Endothelial cell of umbilical vein (primary cell): ENCODE measurements around the gene BCOR. TPM values are rescaled to one million over a fixed set of nuclear protein-coding genes. Genes with fewer than 3 reads are reported as not detected.

Experiments
- BruUV-seq: library from RNA; stranded (reverse); fragments of 400-500 nt; replicated peaks from 2 replicates; lab custom pipeline; 2021; lab: Mats Ljungman, UMichigan
- CTCF ChIA-PET: fragments of 300-600, 350-600 bp; sonication (Branson Sonifier 250); formaldehyde crosslinking; loops from one replicate; lab custom pipeline; 2021; ENCODE audit warnings: antibody characterized with exemption, inconsistent platforms; lab: Charles Lee
- POLR2A ChIA-PET: fragments of 300-600, 350-600 bp; sonication (Branson Sonifier 250); formaldehyde crosslinking; loops from one replicate; lab custom pipeline; 2021; ENCODE audit warnings: antibody characterized with exemption, inconsistent platforms; lab: Charles Lee
- DNase-seq: peaks from one replicate; pipeline ENCODE4 v3.0.0-alpha.2; 2011; ENCODE audit warnings: low read depth, low spot score
- FAIRE-seq: peaks from 2 replicates; lab custom pipeline; 2011; peaks lifted over from hg19 to GRCh38; lab: Jason Lieb, UNC
- H2AFZ ChIP-seq: 2 replicates; pipeline ENCODE4 v1.6.0; 2012; ENCODE audit warnings: low read depth, low read length, control low read depth, inconsistent platforms
- H3K27ac ChIP-seq: 2 replicates; pipeline ENCODE4 v1.5.1; 2011; ENCODE audit warnings: low read depth, mild to moderate bottlenecking, control low read depth, low read length, moderate library complexity; ENCODE audit not compliant: insufficient read depth
- H3K27me3 ChIP-seq, 2 experiments: 2 replicates each; pipeline versions ENCODE4 v1.6.0 to v1.6.1; 2011; ENCODE audit warnings: low read length in 2 of 2, mixed read lengths in 1 of 2; ENCODE audit not compliant: control insufficient read depth in 2 of 2, insufficient read depth in 2 of 2
- H3K36me3 ChIP-seq, 2 experiments: 2 replicates in 1 of 2; 3 replicates in 1 of 2; pipeline ENCODE4 v1.5.1; 2011; ENCODE audit warnings: low read length in 2 of 2, mild to moderate bottlenecking in 1 of 2, moderate library complexity in 1 of 2; ENCODE audit not compliant: control insufficient read depth in 2 of 2, insufficient read depth in 2 of 2; ENCODE audit errors: extremely low read depth in 1 of 2
- H3K4me1 ChIP-seq: 3 replicates; pipeline ENCODE4 v1.5.1; 2011; ENCODE audit warnings: mild to moderate bottlenecking, low read length; ENCODE audit not compliant: control insufficient read depth, insufficient read depth; ENCODE audit errors: extremely low read depth
- H3K4me2 ChIP-seq: 2 replicates; pipeline ENCODE4 v1.6.1; 2011; ENCODE audit warnings: low read length, control low read depth, mixed read lengths; ENCODE audit not compliant: insufficient read depth
- H3K4me3 ChIP-seq, 3 experiments: fragments of 200-600 bp in 1 of 3; sonication (generic), shearing (Covaris generic) in 1 of 3; replicated peaks in 1 of 3; 2 replicates each; pipeline ENCODE4 v1.5.1; 2011 to 2016; ENCODE audit warnings: control low read depth in 3 of 3, low read length in 3 of 3, mild to moderate bottlenecking in 2 of 3, inconsistent platforms in 1 of 3, low read depth in 1 of 3, moderate library complexity in 1 of 3; ENCODE audit not compliant: insufficient read depth in 1 of 3
- H3K79me2 ChIP-seq: 2 replicates; pipeline ENCODE4 v1.6.0; 2012; ENCODE audit warnings: low read length, inconsistent platforms; ENCODE audit not compliant: control insufficient read depth, insufficient read depth
- H3K9ac ChIP-seq: replicated peaks from 2 replicates; pipeline ENCODE3; 2011; ENCODE audit warnings: low read length, control low read depth; ENCODE audit not compliant: insufficient read depth; ENCODE audit errors: extremely low read depth
- H3K9me1 ChIP-seq: replicated peaks from 3 replicates; pipeline ENCODE4 v1.6.0; 2011; ENCODE audit warnings: mild to moderate bottlenecking, low read length; ENCODE audit not compliant: control insufficient read depth, insufficient read depth; ENCODE audit errors: extremely low read depth
- H3K9me3 ChIP-seq: replicated peaks from 2 replicates; pipeline ENCODE4 v1.5.1; 2012; ENCODE audit warnings: low read length, inconsistent platforms; ENCODE audit not compliant: control insufficient read depth, insufficient read depth
- H4K20me1 ChIP-seq: replicated peaks from 2 replicates; pipeline ENCODE3; 2011; ENCODE audit warnings: mild to moderate bottlenecking, low read length; ENCODE audit not compliant: control insufficient read depth, insufficient read depth; ENCODE audit errors: extremely low read depth
- CTCF ChIP-seq, 2 donors: IDR thresholded peaks; 1 replicate in 1 of 2; 2 replicates in 1 of 2; pipeline ENCODE4 v1.5.1; 2011; ENCODE audit warnings: low read length in 2 of 2, mild to moderate bottlenecking in 2 of 2, moderate library complexity in 2 of 2, control low read depth in 1 of 2, inconsistent platforms in 1 of 2, low read depth in 1 of 2; ENCODE audit not compliant: insufficient read depth in 1 of 2; ENCODE audit errors: extremely low read depth in 1 of 2
- EZH2 ChIP-seq: IDR thresholded peaks from 2 replicates; pipeline ENCODE4 v1.6.1; 2012; ENCODE audit warnings: borderline replicate concordance, low read depth, mild to moderate bottlenecking, moderate library complexity, low read length, inconsistent platforms; ENCODE audit not compliant: severe bottlenecking
- FOS ChIP-seq: IDR thresholded peaks from 2 replicates; pipeline ENCODE4 v1.6.1; 2011; ENCODE audit warnings: mild to moderate bottlenecking, low read length, moderate library complexity, borderline replicate concordance; ENCODE audit not compliant: insufficient read depth
- GATA2 ChIP-seq: IDR thresholded peaks from 2 replicates; pipeline ENCODE4 v1.7.0; 2011; ENCODE audit warnings: low read depth, mild to moderate bottlenecking, moderate library complexity, mixed read lengths, low read length; ENCODE audit not compliant: insufficient read length, insufficient read depth
- JUN ChIP-seq: IDR thresholded peaks from 2 replicates; pipeline ENCODE4 v1.6.1; 2011; ENCODE audit warnings: borderline replicate concordance, low read depth; ENCODE audit not compliant: insufficient read length, insufficient read depth
- MAX ChIP-seq: IDR thresholded peaks from 2 replicates; pipeline ENCODE4 v1.6.1; 2011; ENCODE audit not compliant: insufficient read depth, insufficient read length
- MYC ChIP-seq: IDR thresholded peaks from one replicate; pipeline ENCODE4 v1.6.1; 2011; ENCODE audit warnings: mild to moderate bottlenecking, low read depth, low read length
- POLR2A ChIP-seq: IDR thresholded peaks from 2 replicates; pipeline ENCODE4 v1.6.1; 2012; ENCODE audit warnings: low read depth, mild to moderate bottlenecking, control low read depth, low read length
- POLR2AphosphoS5 ChIP-seq: IDR thresholded peaks from 2 replicates; pipeline ENCODE4 v1.6.1; 2012; ENCODE audit warnings: low read depth, mild to moderate bottlenecking, control low read depth, low read length, moderate library complexity; ENCODE audit not compliant: insufficient read depth
- dilution Hi-C: fragments of 300-500 bp; cut with MboI; formaldehyde crosslinking; loops from one replicate; pipeline ENCODE4 v1.15.0; 2019; ENCODE audit warnings: low sequenced_read_pairs; ENCODE audit not compliant: extremely low pct_ligation_motif_present
- intact Hi-C: fragments of 100-400 bp; cut with micrococcal nuclease; formaldehyde crosslinking; loops from one replicate; pipeline ENCODE4 v1.10.0; 2022
- polyA plus RNA-seq, 4 experiments: library from polyadenylated mRNA; depleted of rRNA in 3 of 4; stranded (reverse) in 3 of 4; unstranded in 1 of 4; fragments of >200 nt; gene quantifications; 2 replicates each; pipeline versions ENCODE4 v1.2.1 to v1.2.3, GENCODE V29; 2011 to 2012; ENCODE audit warnings: missing spikeins in 1 of 4
- total RNA-seq: library from RNA; stranded (reverse); gene quantifications from 2 replicates; pipeline ENCODE4 v1.2.3, GENCODE V29; 2021

Gene BCOR
- total and polyA plus RNA-seq, 2 donors (not counting 3 experiments of a cell fraction or from before 2014, with no cell fraction given), result 10.1 to 24.2 TPM

- BruUV-seq, result no TSS peak
- Histone ChIP-seq H3K9me1 (no peaks in the 10 kb centered on the region), H3K4me3 (no peak overlapping the region), H3K27me3 (no peaks in the 10 kb centered on the region), H3K4me2 (no peak overlapping the region), H3K9me3 (no peaks in the 10 kb centered on the region), H3K36me3 (peaks cover 0 to 23% of the 10 kb centered on the region in 2 experiments), H3K79me2 (peaks cover 5% of the 10 kb centered on the region), H2AFZ (no peak overlapping the region), H3K27ac (no peak overlapping the region), H3K9ac (no peak overlapping the region), H4K20me1 (no peaks in the 10 kb centered on the region), H3K4me1 (peaks cover 4% of the 10 kb centered on the region)
- dilution Hi-C loops (no loop called here), intact Hi-C loops (no loop called here)
- POLR2A ChIA-PET, result no interaction called here
- CTCF ChIA-PET, result no interaction called here
- no peak for DNase-seq
- FAIRE-seq, result no peak
- TF ChIP-seq FOS, result no peak
- no peak for TF ChIP-seq POLR2A
- no peak for TF ChIP-seq GATA2
- TF ChIP-seq MAX, result no peak
- no peak for TF ChIP-seq EZH2
These were observed 31.1 kb downstream of the BCOR start for GRCh38 chrX:40066700-40067099.

- Histone ChIP-seq H3K27ac (no peak overlapping the region), H3K4me1 (peaks cover 4% of the 10 kb centered on the region), H3K9ac (no peak overlapping the region), H2AFZ (no peak overlapping the region), H3K79me2 (peaks cover 5% of the 10 kb centered on the region), H3K4me3 (no peak overlapping the region), H4K20me1 (no peaks in the 10 kb centered on the region), H3K9me1 (no peaks in the 10 kb centered on the region), H3K36me3 (peaks cover 0 to 27% of the 10 kb centered on the region in 2 experiments), H3K4me2 (no peak overlapping the region), H3K9me3 (no peaks in the 10 kb centered on the region), H3K27me3 (no peaks in the 10 kb centered on the region)
- DNase-seq (no peak), FAIRE-seq (no peak)
- POLR2A ChIA-PET, result no interaction called here
- TF ChIP-seq POLR2AphosphoS5 (no peak), EZH2 (no peak), FOS (no peak), CTCF (IDR thresholded peaks at IDR 0.05; ENCODE audit: extremely low read depth in 1 of 2, insufficient read depth in 1 of 2, low read depth in 1 of 2, low read length in 2 of 2) (no peak), MAX (no peak), GATA2 (no peak), JUN (no peak), POLR2A (no peak), MYC (no peak)
- intact Hi-C loops (no loop called here), dilution Hi-C loops (no loop called here)
- BruUV-seq, result no TSS peak
- CTCF ChIA-PET, result no interaction called here
These were observed 32.3 kb downstream of the BCOR start for GRCh38 chrX:40065296-40066046.
